Measurements from ENCODE around the gene XYLB.
"Not testable (repeated sequence)": the region's sequence is repeated elsewhere in the genome, so short reads cannot be mapped to it uniquely, and the experiment has no call there.

The XYLB gene

DNA sequence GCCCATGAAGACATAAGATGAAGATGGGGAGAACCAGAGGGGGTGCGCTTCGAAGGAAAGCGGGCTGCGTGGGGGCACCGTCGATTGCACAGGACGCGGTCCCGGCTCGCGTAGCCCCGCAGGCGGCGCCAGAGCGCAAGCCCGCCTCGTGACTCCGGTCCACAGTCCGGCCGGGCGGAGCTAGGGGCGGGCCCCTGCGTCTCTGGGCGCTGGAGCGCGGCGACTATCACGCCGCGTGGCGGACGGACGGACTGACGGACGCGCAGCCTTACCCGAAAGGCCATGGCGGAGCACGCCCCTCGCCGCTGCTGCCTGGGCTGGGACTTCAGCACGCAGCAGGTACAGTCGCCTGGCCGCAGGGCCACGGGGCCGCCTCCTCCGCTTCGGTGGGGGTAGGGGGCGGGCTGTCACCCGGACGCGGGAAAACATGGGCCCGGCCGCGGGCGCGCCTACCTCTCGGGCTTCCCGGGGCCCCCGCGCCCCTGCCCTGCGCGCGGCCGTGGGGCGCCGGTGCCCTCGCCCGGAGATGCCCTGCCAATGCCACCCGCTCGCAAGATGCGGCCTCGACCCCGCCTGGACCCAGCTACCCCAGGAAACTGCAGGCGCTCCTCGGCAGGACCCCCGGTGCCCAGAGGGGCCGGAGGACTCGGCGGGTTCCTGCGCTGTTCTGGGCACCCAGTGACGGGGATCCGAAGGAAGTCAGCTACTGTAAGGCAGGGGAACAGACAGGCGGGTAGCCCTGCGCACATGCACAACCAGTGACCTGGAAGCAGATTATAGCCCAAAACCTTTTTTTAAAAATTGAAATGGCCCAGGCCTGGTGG, at the start of gene XYLB:
TSS of gene XYLB (plus strand) at position 199 of the 824 bp plus-strand sequence. CDS start at position 283, 84 bp downstream.
- peak; percentile 78 for DNase-seq

DNA sequence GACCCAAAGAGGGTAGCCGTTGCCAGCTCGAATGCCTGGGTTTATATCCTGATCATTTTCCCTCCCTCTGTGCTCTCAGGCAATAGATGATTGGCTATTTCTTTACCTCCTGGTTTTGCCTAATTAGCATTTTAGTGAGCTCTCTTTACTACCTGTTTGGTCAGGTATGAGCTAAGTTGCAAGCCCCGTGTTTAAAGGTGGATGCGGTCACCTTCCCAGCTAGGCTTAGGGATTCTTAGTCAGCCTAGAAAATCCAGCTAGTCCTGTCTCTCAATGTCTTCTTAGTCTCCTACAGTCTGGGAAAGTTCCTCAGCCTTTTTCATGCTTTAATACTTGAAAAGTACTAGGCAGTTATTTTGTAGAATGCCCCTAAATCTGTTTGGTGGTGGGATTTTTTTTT, 49.5 kb upstream of the XYLB start:
- DNase-seq, result not testable (repeated sequence)

DNA sequence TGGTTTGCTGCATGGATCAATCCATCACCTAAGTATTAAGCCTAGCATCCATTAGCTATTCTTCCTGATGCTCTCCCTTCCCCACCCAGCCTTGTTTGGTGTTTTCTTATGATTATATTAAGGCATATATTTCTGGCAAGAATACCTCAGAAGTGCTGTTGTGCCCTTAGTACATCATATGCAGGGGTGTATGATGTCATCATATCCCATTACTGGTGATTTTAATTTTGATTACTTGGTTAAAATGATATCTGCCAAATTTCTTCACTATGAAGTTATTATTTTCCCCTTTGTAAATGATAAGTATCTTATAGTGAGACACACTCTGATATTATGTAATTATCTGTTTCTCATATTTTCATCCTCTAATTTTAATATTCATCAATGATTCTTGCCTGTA, 49.0 kb upstream of the XYLB start:
- no peak for DNase-seq

DNA sequence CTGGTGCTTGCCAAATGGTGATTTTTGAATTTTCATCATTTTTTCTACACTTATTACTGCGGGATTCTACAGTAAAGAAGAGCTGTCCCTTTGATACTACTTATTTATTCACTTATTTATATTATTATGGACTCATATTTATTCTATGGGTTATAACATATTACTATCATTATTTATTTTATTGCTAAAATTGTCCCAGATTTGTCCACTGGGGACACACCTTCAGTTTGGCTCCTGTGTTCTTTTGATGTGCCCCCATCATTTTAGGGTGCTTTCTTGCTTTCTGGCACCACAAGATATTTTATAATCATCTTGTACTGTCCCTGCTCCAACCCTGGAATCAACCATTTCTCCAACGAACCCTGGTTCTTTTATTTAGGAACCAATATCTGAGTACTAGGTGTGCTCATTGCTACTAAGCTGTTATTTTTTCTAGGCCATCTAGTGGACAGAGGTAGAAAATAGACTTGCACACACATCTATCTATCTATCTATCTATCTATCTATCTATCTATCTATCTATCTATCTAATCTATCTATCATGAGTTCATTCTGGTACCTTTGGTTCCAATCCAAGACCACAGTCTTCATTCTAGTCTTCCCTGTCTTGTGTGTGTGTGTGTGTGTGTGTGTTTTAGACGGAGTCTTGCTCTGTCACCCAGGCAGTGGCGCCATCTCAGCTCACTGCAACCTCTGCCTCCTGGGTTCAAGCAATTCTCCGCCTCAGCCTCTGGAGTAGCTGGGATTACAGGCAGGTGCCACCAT, 48.5 kb upstream of the XYLB start:
- DNase-seq, result no peak

DNA sequence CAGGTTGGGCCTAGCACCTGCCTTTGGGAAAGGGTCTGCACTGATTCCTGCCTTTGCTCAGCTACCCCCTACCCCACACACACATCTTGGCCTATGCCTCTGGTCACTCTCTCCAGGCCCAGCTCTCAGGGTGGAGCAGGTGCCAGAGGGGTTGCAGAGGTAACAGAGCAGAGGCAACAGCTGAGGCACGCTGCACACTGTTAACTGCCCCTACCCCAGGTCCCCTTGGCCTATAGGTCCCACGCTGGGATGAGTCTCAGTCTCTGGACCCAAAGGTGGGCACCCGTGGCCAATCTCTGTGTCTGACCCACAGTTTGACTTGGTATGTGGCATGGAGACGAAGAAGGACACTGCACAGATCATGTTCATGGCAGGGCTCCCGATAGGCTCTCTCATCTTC, 39.6 kb upstream of the XYLB start:
- DNase-seq, result no peak

DNA sequence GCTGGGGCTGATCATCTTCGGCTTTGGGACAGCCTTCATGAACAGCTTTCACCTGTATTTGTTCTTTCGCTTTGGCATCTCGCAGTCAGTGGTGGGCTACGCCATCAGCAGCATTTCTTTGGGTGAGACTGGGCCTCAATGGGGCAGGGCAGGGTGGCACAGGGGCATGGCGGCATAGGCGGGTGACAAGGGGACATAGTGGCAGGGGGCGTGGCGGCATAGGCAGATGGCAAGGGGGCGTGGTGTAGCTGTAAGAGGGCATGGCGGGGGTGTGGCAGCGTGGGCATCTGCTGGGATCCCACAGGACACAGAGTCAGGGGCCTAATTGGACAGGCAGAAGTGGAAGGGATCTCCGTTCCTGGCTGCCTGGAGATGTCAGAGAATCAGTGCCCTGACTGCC, 39.0 kb upstream of the XYLB start:
- DNase-seq, result no peak

DNA sequence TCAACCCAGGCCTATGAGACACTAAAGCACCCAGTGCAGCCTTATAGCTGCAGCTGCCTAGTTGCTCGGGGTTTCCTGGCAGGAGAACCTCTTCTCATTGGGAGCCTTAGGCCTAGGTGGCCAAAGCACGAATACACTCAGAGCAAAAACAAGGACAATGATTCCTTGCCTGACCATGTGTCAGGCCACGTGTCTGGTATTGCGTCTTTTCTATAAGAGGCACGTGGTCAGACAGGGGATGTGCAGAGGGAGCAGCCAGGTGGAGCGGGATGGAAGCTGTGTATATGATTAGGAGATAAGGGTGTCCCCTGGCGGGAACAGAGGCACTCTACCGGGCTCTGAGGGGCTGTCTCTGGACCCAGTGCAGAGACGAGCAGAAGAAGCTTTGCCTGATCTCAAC, 38.1 kb upstream of the XYLB start:
- no peak for DNase-seq

DNA sequence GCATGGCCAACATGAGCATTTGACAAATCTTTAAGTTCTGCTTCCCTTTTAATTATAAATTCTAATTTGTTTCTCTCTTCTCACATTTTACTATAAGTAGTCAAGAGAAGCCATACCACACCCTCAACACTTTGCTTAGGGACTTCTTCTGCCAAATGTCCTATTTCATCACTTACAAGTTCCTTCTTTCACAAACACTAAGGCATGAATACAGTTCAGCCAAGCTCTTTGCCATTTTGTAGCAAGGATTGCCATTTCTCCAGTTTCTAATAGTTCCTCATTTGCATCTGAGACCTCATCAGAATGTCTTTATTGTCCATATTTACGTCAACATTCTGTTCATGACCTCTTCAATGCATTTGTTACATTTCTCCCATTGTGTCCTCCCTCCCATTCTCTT, 35.1 kb upstream of the XYLB start:
- DNase-seq, result no peak

DNA sequence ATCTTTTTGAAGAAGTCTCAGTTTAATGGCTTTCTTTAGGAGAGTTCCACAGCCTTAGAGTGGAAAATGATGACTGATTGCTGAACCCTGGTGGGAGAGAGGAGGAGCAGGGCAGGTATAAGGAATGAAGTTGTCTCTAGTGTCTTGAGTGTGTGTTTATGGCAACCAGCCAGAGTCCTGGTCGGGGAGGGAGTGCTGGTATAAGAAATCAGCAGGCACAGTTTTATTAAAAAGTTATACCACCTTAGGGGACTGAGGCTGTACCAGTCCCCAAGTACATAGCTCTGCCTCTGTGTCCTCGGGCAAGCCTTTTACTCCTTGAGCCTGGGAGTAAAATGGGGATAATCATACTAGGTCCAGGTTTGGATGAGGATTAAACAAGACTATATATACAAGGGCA, 34.6 kb upstream of the XYLB start:
- no peak for DNase-seq

DNA sequence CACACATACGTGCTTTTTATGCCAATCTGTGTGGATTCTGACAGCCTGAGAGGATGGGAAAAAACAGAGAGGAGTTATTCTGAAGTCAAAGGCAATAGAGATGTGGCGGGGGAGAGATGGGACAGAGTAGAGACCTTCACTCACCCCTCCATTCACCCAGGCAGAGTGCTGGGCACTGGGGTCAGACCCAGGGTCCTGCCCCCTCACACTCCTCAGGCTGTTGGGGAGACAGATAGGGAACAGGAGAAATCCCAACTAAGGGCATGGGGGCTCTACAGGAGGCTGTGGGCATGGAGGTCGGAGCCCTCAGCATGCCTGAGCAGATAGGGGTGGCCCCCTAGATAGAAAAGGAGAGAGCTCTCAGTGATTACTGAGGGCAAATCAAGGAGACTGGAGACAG, 34.2 kb upstream of the XYLB start:
- DNase-seq, result no peak

DNA sequence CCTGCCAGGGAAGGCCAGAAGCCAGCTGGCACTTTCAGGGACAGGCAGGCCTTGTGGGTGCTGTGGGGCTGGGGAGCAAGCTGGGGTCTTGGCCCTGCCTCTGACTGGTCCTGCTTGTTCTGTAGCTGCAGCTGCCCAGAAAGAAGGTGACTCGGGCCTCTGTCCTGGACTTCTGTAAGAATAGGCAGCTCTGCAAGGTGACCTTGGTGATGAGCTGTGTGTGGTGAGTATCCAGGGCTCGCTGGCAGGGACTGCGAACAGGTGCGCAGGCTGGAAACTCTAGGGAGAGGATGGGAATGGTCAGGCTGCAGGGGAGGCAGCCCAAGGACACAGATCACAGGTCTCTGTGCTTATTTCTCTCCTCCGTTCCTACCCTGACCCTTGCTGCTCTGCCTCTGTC, 33.3 kb upstream of the XYLB start:
- DNase-seq, result no peak

DNA sequence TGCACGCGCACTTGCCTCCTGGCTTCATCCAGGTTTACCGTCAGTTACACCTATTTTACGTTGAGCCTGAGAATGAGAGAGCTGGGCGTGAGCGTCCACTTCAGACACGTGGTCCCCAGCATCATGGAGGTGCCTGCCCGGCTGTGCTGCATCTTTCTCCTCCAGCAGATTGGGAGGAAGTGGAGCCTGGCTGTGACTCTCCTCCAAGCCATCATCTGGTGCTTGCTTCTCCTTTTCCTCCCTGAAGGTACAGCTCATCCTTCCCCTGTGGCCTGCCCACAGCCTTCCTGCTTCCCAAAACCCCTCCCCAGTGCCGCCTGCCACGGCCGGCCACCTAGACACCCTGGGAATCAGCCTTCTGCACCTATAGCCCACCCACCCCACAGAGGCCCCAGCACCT, 32.9 kb upstream of the XYLB start:
- no peak for DNase-seq

DNA sequence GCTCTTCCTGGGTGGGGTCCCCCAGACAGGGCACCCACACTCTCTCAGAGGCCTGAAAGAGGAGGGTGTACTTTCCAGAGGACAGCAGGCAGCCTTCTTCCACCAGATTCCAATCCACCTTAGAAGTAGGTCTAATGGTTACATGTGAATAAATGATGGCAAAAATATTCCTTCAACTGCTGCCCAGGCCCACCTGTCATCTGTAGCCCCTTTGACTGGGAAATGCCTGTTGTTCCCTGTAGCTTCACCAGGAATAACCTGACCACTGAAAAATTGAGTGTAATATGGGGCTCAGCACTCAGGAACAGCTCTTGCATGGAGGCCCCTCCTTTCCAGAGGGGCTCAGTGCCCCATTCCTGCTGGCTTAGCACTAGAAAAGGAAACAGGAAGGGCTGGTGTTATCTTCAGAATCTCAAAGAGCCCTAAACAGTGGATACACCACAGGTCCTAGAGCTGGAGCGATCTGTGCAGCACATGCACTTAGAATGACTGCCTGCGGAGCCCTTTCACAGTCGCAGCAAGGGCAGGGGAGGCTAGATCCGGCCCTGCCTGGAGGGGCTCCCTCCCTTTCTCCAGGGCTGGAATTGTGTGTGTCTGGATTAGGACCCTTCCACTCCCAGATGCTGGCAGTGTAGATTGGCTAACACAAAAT, 32.3 kb upstream of the XYLB start:
- no peak for DNase-seq

DNA sequence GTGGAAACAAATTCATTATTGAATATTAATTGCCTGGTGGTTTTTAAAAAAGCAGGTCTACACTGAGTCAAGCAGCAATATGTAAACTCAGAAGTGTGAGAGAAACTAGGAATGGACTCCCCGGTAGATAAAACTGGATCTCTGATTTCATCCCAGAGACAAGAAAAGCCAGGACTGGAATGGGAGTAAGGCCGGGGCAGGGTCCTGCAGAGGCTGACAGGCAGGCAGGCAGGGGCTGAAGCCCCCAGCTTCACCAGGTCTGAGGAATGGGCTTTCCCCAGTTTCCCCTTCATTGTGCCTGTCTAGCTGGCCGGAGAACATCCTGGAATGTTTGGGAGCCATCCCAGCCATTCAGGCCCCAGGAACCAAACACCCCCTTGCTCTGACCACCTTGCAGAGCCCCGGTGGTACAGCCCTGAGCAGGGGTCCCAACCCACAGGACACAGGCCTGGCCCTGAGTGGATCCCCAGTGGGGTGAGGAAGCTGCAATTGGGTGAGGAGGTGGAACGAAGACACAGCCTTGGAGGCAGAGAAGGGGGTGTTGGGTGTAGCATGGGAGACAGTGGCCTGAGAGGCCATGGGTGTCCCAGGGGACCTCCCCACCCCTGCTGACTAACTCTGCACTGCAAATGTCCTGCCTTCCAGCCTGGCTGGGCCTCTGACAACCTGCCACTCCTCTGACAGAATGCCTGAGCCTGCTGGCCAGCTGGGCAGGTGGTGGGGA, 31.7 kb upstream of the XYLB start:
- DNase-seq, result no peak

DNA sequence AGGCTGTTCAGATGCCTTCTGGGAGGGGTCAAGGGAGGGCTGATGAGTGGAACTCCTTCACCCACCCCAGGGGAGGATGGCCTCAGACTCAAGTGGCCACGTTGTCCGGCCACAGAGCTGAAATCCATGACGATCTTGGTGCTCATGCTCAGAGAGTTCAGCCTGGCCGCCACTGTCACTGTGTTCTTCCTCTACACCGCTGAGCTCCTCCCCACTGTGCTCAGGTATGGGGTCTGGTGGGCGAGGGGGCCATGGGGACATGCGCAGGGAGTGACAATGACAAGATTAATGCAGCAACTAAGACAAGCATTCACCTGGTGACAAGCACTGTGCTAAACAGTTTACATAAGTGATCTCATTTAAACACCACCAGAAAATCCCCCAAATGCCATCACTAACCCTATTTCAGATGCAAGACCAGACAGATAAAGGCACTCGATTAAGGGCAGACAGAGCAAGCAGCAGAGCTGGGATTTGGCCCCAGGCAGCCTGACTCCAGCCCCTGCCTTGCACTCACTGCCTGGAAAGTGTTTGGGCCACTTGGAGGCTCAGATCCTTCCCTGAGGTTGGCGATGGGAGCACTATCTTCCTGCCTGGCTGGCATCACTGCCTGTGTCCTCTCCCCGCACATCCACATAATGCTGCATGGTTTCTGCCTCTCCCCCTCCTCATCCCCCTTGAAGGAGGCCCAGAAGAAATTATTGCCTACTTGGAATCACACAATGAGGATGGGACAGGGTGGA, 30.9 kb upstream of the XYLB start:
- no peak for DNase-seq

DNA sequence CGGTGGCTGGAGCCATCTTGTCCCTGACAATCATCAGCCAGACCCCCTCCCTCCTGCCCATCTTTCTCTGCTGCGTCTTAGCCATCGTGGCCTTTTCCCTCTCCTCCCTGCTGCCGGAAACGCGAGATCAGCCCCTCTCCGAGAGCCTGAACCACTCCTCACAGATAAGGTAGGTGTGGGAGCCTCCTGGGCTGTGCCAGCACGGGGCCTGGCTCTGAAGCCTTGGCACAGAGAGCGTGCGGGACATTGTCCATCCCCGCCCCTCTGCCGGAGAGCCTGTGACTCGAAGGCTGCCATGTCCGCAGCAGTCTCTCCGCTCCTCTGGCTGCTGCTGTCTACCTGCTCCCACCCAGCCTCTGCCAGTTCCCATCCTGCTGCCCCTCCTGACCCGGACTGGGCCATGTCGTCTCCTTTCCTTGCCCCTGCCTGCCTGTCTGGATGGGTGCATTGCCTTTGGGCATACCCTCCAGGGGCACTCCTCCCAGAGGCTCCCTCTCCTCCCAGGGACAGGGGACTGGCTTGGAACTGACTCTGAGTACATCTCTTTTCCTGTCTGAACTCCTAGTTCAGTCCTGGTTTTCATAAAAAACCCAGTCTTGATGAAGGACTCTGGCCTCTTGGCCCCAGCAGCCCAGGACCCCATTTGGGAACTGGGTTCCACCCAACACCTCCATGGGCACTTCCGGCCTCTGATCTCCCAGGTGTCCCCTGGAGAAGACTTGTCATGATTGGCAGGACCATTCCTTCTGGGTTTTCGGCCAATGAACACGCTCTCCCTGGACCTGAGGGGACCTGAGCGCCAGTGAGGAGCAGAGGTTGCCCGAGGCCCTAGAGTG, 30.0 kb upstream of the XYLB start:
- DNase-seq, result no peak

DNA sequence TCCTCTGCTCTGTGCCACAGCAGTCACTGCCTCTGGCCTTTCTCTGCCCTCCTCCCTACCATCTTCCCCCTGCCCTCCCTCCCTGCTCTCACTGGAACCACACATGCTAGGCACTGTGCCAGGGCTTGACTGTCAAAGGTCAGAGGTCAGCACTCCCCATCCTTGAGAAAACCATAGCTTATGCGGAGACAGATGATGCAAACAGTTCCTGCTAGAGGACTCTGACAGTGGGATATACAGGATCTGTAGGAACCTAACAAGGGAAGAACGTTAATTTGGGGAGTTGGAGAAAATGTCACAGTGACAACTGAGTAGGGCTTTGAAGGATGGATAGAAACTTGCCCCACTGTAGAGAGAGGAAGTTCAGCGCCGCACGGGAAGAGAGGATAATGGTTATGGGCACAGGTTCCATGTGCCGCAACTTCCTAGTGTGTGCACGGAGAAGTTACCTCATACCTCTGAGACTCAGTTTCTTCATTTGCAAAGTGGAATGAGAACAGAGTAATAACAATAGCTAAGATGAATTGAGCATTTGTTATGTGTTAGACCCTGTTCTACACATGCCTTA, 29.3 kb upstream of the XYLB start:
- no peak for DNase-seq

DNA sequence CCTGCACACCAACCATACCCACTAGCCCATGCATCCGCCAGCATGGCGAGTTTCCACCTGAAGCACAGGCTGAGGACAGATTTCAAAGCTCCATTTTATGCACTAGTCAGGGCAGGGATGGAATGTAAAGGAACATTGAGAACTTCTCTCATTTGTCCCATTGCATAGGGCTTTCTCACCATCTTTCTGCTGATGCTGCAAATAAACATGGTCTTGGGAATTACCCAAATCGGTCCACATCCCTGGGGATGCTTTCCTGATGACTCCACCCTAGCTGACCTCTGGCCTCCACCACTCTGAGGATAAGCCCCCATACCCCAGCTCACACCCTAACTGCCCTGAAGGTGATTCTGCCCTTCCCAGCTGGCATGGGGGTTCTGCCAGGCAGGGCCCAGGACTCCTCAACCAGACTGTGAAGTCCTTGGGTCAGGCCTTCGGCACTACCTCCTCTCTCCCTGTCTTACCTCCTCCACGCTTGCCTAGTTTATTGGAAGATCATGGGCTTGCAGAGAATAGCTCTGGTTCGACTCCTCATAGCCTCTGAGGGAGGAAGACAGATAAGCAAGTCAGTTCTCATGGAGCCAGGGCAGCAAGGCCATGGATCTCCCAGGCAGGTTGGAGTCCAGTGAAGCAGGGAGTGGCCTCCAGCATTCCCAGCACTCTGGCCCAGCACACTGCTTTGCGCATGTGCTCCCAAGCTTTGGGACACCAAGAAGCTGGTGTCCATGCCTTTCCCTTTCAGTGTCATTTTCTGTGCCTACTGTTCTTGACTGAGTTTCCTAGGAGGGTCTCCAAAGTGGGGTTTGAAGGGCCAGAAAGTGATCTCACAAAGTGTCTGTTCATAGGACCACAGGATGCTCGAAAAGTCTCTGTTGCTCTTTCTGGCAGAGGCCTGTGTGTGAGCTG, 27.6 kb upstream of the XYLB start:
- no peak for DNase-seq

DNA sequence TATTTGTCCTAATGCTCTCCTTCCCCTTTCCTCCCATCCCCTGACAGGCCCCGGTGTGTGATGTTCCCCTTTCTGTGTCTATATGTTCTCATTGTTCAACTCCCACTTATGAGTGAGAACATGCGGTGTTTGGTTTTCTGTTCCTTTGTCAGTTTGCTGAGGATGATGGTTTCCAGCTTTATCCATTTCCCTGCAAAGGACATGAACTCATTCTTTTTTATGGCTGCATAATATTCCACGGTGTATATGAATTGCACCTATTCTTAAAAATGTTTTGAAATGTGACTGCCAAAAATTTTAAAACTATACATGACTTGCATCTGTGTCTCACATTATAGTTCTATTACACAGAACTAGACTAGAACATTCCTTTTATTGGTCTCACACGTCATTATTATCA, 25.9 kb upstream of the XYLB start:
- DNase-seq, result not testable (repeated sequence)

DNA sequence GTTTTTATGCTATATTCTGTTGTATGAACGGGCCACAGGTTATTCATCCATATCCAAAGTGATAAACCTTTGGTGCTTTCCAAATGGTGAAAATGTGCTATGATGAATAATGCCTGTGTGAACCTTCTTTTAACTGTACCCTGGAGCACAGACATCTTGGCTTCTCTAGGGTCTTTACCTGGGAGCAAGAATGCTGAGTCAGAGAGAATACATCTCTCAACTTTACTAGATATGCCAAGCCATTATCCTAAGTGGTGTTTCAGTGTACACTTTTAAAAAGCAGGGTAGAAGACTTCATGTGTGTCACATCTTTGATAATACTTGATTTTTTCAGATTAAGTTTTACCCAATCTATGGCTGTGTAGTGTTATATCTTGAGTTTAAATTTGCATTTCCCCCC, 23.5 kb upstream of the XYLB start:
- DNase-seq, result no peak

Measured in stimulated activated CD4-positive, alpha-beta T cell treated with anti-CD3 and anti-CD28 coated beads, Interleukin-4, amount 100 ng/mL, for 24 hours (primary cell).